Right atrium auricular region (tissue), 2 donors: Measurements from ENCODE around the gene PNLIPRP3. TPM values are rescaled to one million over a fixed set of nuclear protein-coding genes. Genes with fewer than 3 reads are reported as not detected.

Experiments
- DNase-seq: peaks from one replicate; pipeline ENCODE4 v3.0.0-alpha.2; 2019; ENCODE audit warnings: low spot score
- H3K27ac ChIP-seq, 2 donors: fragments of 200-600 bp; sonication (generic); 1 replicate in 1 of 2; 2 replicates in 1 of 2; pipeline ENCODE4 v1.5.1; 2016 to 2019
- H3K27me3 ChIP-seq, 2 donors: fragments of 200-600 bp; sonication (generic); one replicate each; pipeline versions ENCODE4 v1.5.1 to v1.6.0; 2017 to 2019
- H3K36me3 ChIP-seq: fragments of 200-600 bp; sonication (generic); one replicate; pipeline ENCODE4 v1.5.1; 2016
- H3K4me1 ChIP-seq, 2 donors: fragments of 200-600 bp; sonication (generic); one replicate each; pipeline versions ENCODE4 v1.5.1 to v1.6.0; 2017 to 2019
- H3K4me3 ChIP-seq, 2 donors: fragments of 200-600 bp; sonication (generic); 1 replicate in 1 of 2; 2 replicates in 1 of 2; pipeline ENCODE4 v1.5.1; 2017 to 2019; ENCODE audit warnings: mild to moderate bottlenecking in 1 of 2, moderate library complexity in 1 of 2
- H3K9me3 ChIP-seq, 2 donors: fragments of 200-600 bp; sonication (generic); one replicate each; pipeline ENCODE4 v1.5.1; 2019
- total RNA-seq, 2 donors: library from RNA; depleted of rRNA; stranded (reverse); fragments of >200 nt; gene quantifications; one replicate each; pipeline ENCODE4 v1.1.0, GENCODE V29; 2016
- TF ChIP-seq, protein P1 (sequence below), 2 donors: fragments of 200-600 bp; sonication (generic); IDR thresholded peaks; one replicate each; pipeline ENCODE4 v1.5.1; 2019; ENCODE audit warnings: antibody characterized with exemption in 2 of 2

Gene PNLIPRP3
- total RNA-seq, 2 donors from 2014 or later: not detected

DNA sequence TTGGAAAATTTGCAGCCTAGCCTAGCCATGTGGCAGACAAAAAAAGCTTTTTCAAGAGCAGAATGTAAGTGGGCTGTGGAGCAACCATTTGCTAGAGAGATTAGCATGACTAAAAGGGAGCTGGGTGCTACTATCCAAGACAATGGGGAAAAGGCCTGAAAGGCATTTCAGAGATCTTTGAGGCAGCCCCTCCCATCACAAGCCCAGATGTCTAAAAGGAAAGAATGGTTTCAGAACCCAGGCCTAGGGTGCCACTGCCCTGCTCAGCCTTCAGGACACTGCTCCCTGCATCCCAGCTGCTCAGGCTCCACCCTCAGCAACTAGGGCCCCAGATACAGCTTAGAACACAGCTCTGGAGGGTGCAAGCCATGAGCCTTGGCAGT lies 24.7 kb downstream of the PNLIPRP3 start:
- H3K27me3 ChIP-seq: no peaks in the 10 kb centered on the region
- DNase-seq: no peak
- H3K36me3 ChIP-seq: no peaks in the 10 kb centered on the region
- H3K4me1 ChIP-seq: no peaks in the 10 kb centered on the region
- H3K4me3 ChIP-seq: no peak overlapping the region
- H3K27ac ChIP-seq: no peak overlapping the region
- H3K9me3 ChIP-seq: no peaks in the 10 kb centered on the region
- TF ChIP-seq, protein P1, sequence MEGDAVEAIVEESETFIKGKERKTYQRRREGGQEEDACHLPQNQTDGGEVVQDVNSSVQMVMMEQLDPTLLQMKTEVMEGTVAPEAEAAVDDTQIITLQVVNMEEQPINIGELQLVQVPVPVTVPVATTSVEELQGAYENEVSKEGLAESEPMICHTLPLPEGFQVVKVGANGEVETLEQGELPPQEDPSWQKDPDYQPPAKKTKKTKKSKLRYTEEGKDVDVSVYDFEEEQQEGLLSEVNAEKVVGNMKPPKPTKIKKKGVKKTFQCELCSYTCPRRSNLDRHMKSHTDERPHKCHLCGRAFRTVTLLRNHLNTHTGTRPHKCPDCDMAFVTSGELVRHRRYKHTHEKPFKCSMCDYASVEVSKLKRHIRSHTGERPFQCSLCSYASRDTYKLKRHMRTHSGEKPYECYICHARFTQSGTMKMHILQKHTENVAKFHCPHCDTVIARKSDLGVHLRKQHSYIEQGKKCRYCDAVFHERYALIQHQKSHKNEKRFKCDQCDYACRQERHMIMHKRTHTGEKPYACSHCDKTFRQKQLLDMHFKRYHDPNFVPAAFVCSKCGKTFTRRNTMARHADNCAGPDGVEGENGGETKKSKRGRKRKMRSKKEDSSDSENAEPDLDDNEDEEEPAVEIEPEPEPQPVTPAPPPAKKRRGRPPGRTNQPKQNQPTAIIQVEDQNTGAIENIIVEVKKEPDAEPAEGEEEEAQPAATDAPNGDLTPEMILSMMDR (IDR thresholded peaks at IDR 0.05): no peak

DNA sequence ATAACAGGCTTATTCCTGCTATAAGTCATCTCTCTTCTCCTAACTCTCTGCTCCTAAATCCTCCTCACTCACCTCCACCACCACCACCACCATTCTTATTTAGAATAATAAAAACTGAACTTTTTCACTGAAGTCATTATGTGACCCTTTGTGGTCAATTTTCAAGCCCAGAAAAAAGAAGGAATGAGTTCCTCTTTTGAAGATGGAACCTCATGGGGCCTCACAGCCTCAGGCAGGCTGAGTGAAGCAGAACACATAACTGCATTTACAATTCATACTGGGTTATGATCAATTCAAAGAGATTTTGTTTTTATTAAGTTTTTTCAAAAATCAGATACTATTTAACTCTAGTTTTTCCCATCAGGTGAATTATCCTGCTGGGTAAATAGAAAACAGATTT lies 29.8 kb downstream of the PNLIPRP3 start:
- TF ChIP-seq, protein P1 (IDR thresholded peaks at IDR 0.05): no peak
- no peak for DNase-seq
- no peaks in the 10 kb centered on the region for H3K4me1 ChIP-seq
- no peak overlapping the region for H3K27ac ChIP-seq
- no peaks in the 10 kb centered on the region for H3K9me3 ChIP-seq
- H3K4me3 ChIP-seq: no peak overlapping the region
- H3K36me3 ChIP-seq: no peaks in the 10 kb centered on the region
- no peaks in the 10 kb centered on the region for H3K27me3 ChIP-seq

DNA sequence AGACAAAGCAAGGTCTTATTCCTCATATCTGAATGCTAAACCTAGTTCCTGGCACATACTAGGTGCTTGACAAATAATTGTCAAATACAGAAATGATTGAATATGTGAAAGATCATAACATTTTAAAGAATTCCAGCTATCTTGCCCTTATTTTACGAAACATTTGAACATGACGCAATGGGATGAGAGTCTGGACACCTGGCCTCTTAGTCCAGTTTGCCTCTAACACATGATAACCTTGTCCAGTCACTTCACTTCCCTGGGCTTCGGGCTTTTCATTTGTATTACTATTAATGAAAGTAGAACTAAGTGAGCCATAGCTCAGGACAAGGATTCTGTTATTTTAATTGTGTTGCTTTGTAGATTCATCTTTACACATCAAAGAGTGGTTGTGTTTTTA lies 32.6 kb downstream of the PNLIPRP3 start:
- no peak for DNase-seq
- TF ChIP-seq, protein P1 (IDR thresholded peaks at IDR 0.05): no peak

DNA sequence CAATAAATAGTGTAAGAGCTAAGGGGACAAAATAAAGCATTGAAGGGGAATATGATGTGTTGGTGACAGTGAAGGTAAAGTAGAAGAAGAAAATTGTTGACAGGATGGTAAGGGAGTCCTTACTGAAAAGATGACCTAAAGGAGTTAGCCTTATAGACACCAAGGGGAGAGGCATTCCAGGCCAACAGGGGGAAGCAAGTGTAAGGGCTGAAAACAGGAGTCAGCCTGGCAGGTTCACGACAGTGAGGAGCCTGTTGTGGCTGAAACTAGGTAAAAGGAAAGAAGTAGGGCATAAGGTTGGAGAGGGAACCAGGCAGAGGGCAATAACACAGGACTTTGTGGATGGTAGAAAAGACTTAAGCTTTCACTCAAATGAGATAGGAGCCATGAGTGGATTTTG lies 34.0 kb downstream of the PNLIPRP3 start:
- Histone ChIP-seq H3K9me3 (no peaks in the 10 kb centered on the region), H3K36me3 (no peaks in the 10 kb centered on the region), H3K27me3 (no peaks in the 10 kb centered on the region), H3K4me1 (no peaks in the 10 kb centered on the region), H3K4me3 (no peak overlapping the region), H3K27ac (no peak overlapping the region)
- no peak for DNase-seq
- TF ChIP-seq, protein P1 (IDR thresholded peaks at IDR 0.05): no peak

More for the DNA sequence above, 32.6 kb downstream of the PNLIPRP3 start:
- no peaks in the 10 kb centered on the region for H3K36me3 ChIP-seq
- H3K4me3 ChIP-seq: no peak overlapping the region
- no peaks in the 10 kb centered on the region for H3K27me3 ChIP-seq
- H3K9me3 ChIP-seq: no peaks in the 10 kb centered on the region
- H3K27ac ChIP-seq: no peak overlapping the region
- no peaks in the 10 kb centered on the region for H3K4me1 ChIP-seq

DNA sequence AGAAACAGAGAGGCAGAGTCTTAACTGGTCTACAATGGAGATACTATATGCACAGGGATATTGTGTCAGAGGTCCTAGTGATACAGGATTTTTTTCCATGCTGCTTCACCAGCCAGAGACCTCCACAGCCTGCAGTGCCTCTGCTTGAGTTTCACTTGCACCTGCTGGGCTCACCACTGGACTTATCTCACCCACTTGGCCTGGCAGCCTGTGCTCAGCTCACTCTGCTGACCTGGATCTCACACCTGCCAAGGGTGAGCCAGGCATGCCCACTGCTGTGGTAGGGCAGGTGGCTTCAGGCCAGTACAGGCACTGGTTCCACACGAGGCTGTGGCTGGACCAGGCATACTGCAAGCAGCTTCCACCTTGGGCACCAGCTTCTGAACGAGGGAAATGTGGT lies 36.6 kb downstream of the PNLIPRP3 start:
- DNase-seq: no peak
- H3K4me3 ChIP-seq: no peak overlapping the region
- no peaks in the 10 kb centered on the region for H3K9me3 ChIP-seq
- H3K4me1 ChIP-seq: no peaks in the 10 kb centered on the region
- no peak overlapping the region for H3K27ac ChIP-seq
- TF ChIP-seq, protein P1 (IDR thresholded peaks at IDR 0.05): no peak
- H3K36me3 ChIP-seq: no peaks in the 10 kb centered on the region
- no peaks in the 10 kb centered on the region for H3K27me3 ChIP-seq

DNA sequence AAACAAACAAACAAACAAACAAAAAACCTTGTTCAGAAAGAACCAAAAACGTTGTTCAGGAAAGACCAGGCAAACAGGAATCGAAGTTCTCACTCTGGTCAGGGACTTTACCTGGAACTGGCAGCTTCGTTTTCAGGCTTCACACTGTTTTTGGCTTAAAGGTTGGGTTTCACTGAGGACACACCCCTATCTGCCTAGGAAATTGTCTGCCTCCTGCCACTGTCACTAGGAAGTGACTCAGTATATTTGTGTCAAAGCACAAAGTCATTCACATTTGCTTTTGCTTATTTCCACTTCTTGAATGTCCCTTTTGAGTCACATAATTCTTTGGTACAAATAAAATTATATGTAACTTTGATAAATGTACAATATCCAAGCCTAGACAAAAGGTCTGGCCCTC lies 37.9 kb downstream of the PNLIPRP3 start:
- Histone ChIP-seq H3K4me1 (no peaks in the 10 kb centered on the region), H3K9me3 (no peaks in the 10 kb centered on the region), H3K27me3 (no peaks in the 10 kb centered on the region), H3K27ac (no peak overlapping the region), H3K36me3 (no peaks in the 10 kb centered on the region), H3K4me3 (no peak overlapping the region)
- TF ChIP-seq, protein P1 (IDR thresholded peaks at IDR 0.05): no peak
- DNase-seq: no peak
